Endothelial cell (in vitro differentiated cells): ENCODE data around the gene HACD1. TPM values are rescaled to one million over a fixed set of nuclear protein-coding genes. Genes with fewer than 3 reads are reported as not detected.

ENCODE experiments used
- DNase-seq: peaks from one replicate; pipeline ENCODE4 v3.0.0; 2021; ENCODE audit warnings: low spot score
- H3K27ac Mint-ChIP-seq: one replicate; pipeline ENCODE4 v1.8.0; 2021; ENCODE audit warnings: mixed read lengths, inconsistent platforms; ENCODE audit not compliant: unreplicated experiment
- H3K27me3 Mint-ChIP-seq: one replicate; pipeline ENCODE4 v1.8.0; 2021; ENCODE audit warnings: mild to moderate bottlenecking, moderate library complexity, mixed read lengths, inconsistent platforms; ENCODE audit not compliant: unreplicated experiment
- H3K36me3 Mint-ChIP-seq: one replicate; pipeline ENCODE4 v1.8.0; 2021; ENCODE audit warnings: mild to moderate bottlenecking, low read depth, mixed read lengths, inconsistent platforms; ENCODE audit not compliant: unreplicated experiment
- H3K4me1 Mint-ChIP-seq: one replicate; pipeline ENCODE4 v1.8.0; 2021; ENCODE audit warnings: mild to moderate bottlenecking, mixed read lengths, inconsistent platforms; ENCODE audit not compliant: unreplicated experiment
- H3K4me3 Mint-ChIP-seq: one replicate; pipeline ENCODE4 v1.8.0; 2021; ENCODE audit warnings: mild to moderate bottlenecking, mixed read lengths, inconsistent platforms; ENCODE audit not compliant: unreplicated experiment
- H3K9me3 Mint-ChIP-seq: one replicate; pipeline ENCODE4 v1.8.0; 2021; ENCODE audit warnings: mixed read lengths, inconsistent platforms; ENCODE audit not compliant: unreplicated experiment
- CTCF ChIP-seq: fragments of 200-600 bp; sonication (generic); IDR thresholded peaks from one replicate; pipeline ENCODE4 v1.5.0; 2021; ENCODE audit warnings: antibody characterized with exemption; ENCODE audit not compliant: unreplicated experiment
- total RNA-seq: library from RNA; stranded (reverse); fragmentation: NEBNext Ultra II Directional; extraction: Animal tissue kit (Norgen Biotek cat#: 25700); gene quantifications from one replicate; pipeline ENCODE4 v1.2.1, GENCODE V29; 2021; ENCODE audit not compliant: unreplicated experiment

Gene HACD1
- total RNA-seq, 1 donor from 2014 or later: 17.9 TPM

GRCh38 chr10:17607603-17608332 lies 9.4 kb downstream of the HACD1 start:
- no peak for DNase-seq
- no peaks in the 10 kb centered on the region for H3K36me3 Mint-ChIP-seq
- no peaks in the 10 kb centered on the region for H3K4me1 Mint-ChIP-seq

GRCh38 chr10:17607060-17607459 lies 10.1 kb downstream of the HACD1 start:
- H3K27me3 Mint-ChIP-seq: no peaks in the 10 kb centered on the region
- no peak for DNase-seq
- H3K27ac Mint-ChIP-seq: no peak overlapping the region
- H3K4me3 Mint-ChIP-seq: no peak overlapping the region
- TF ChIP-seq CTCF: no peak
- H3K36me3 Mint-ChIP-seq: no peaks in the 10 kb centered on the region
- no peaks in the 10 kb centered on the region for H3K9me3 Mint-ChIP-seq
- no peaks in the 10 kb centered on the region for H3K4me1 Mint-ChIP-seq

More at GRCh38 chr10:17607603-17608332, 9.4 kb downstream of the HACD1 start:
- Mint-ChIP-seq H3K27ac (no peak overlapping the region), H3K9me3 (no peaks in the 10 kb centered on the region), H3K4me3 (no peak overlapping the region), H3K27me3 (no peaks in the 10 kb centered on the region)
- TF ChIP-seq CTCF: peak; percentile 76

- Mint-ChIP-seq H3K27me3 (no peaks in the 10 kb centered on the region), H3K27ac (no peak overlapping the region), H3K36me3 (no peaks in the 10 kb centered on the region), H3K9me3 (no peaks in the 10 kb centered on the region), H3K4me1 (no peaks in the 10 kb centered on the region), H3K4me3 (no peak overlapping the region)
- TF ChIP-seq CTCF: no peak
- no peak for DNase-seq
These were observed 10.6 kb downstream of the HACD1 start for GRCh38 chr10:17606547-17607040.

GRCh38 chr10:17605936-17606335 lies 11.2 kb downstream of the HACD1 start:
- no peak for TF ChIP-seq CTCF
- no peaks in the 10 kb centered on the region for H3K9me3 Mint-ChIP-seq

GRCh38 chr10:17599089-17599488 lies 18.1 kb downstream of the HACD1 start:
- Mint-ChIP-seq H3K4me1 (no peaks in the 10 kb centered on the region), H3K27me3 (no peaks in the 10 kb centered on the region), H3K4me3 (no peak overlapping the region), H3K9me3 (no peaks in the 10 kb centered on the region), H3K36me3 (no peaks in the 10 kb centered on the region), H3K27ac (no peak overlapping the region)
- TF ChIP-seq CTCF: no peak
- peak; percentile 25 for DNase-seq

More at GRCh38 chr10:17605936-17606335, 11.2 kb downstream of the HACD1 start:
- H3K27me3 Mint-ChIP-seq: no peaks in the 10 kb centered on the region
- H3K27ac Mint-ChIP-seq: no peak overlapping the region
- no peaks in the 10 kb centered on the region for H3K4me1 Mint-ChIP-seq
- H3K36me3 Mint-ChIP-seq: no peaks in the 10 kb centered on the region
- no peak overlapping the region for H3K4me3 Mint-ChIP-seq
- no peak for DNase-seq
